Stomach (tissue), 4 donors: ENCODE results near the gene GIMAP8.

Source experiments
- CTCF ChIP-seq, 7 experiments: fragments of 450-650 bp in 4 of 7; fragments of 200-600 bp in 3 of 7; sonication (generic) in 3 of 7; IDR thresholded peaks; one replicate each; pipeline ENCODE4 v1.5.1; 2016 to 2019; ENCODE audit warnings: antibody characterized with exemption in 7 of 7, control low read depth in 2 of 7, mild to moderate bottlenecking in 1 of 7
- EP300 ChIP-seq: sonication (generic); formaldehyde crosslinking; IDR thresholded peaks from one replicate; pipeline ENCODE4 v1.6.1; 2017; ENCODE audit warnings: antibody characterized with exemption
- POLR2A ChIP-seq, 4 donors: fragments of 450-650 bp; IDR thresholded peaks; one replicate each; pipeline ENCODE4 v1.6.1; 2016; ENCODE audit warnings: antibody characterized with exemption in 4 of 4, control low read depth in 2 of 4, mild to moderate bottlenecking in 1 of 4, moderate library complexity in 1 of 4
- POLR2AphosphoS5 ChIP-seq, 3 donors: sonication (generic); formaldehyde crosslinking; IDR thresholded peaks; one replicate each; pipeline ENCODE4 v1.6.1; 2016; ENCODE audit warnings: antibody characterized with exemption in 3 of 3

DNA sequence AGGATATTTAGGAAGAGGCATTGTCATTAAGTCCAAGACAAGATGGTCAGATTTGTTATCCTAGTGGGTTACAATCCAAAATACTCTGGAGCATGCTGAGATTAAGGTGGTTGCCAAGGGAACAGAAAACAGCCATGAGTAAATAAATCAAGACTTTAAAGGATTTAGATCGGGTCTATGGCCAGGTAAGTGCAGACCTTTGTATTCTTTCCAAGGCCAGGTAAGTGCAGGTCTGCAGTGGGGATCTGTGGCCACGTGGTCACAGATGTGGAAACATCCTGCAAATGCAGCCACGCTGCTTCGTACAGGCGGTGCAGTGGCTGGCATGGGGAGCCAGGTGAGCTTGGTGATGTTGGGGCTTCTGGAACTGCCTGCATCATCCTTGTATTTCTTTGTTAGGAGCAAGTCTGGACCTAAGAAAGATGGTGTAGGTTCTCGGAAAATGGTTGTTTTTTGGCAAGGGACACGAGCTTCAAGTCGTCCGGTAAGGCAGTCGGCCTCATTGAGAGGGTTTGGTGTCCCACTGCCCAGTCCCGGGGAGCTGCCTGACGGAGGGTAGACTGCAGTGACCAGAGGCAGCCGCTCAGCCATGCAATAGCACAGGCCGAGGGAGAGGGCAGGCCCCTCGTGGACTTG, 49.5 kb upstream of the GIMAP8 start:
- TF ChIP-seq CTCF (IDR thresholded peaks at IDR 0.05) (no peak), POLR2A (IDR thresholded peaks at IDR 0.05) (no peak), EP300 (no peak), POLR2AphosphoS5 (IDR thresholded peaks at IDR 0.05) (no peak)
